T-helper 2 cell treated with Interferon-gamma antibody and Interleukin-4, amounts not matched to agents 5 μg/mL and 100 μg/mL, for 36 hours (primary cell): ENCODE results near the gene WDFY4.

Experiments
- DNase-seq: peaks from one replicate; pipeline ENCODE4 v3.0.0; 2021; ENCODE audit warnings: low spot score
- H3K27ac Mint-ChIP-seq: one replicate; pipeline ENCODE4 v1.8.0; 2021; ENCODE audit warnings: mild to moderate bottlenecking, mixed read lengths
- H3K27me3 Mint-ChIP-seq: one replicate; pipeline ENCODE4 v1.8.0; 2021; ENCODE audit warnings: low read depth, mixed read lengths
- H3K36me3 Mint-ChIP-seq: one replicate; pipeline ENCODE4 v1.8.0; 2021; ENCODE audit warnings: low read depth, mixed read lengths
- H3K4me1 Mint-ChIP-seq: one replicate; pipeline ENCODE4 v1.8.0; 2021; ENCODE audit warnings: low read depth, mixed read lengths
- H3K4me3 Mint-ChIP-seq: one replicate; pipeline ENCODE4 v1.8.0; 2022; ENCODE audit warnings: mild to moderate bottlenecking, moderate library complexity, mixed read lengths
- H3K9me3 Mint-ChIP-seq: one replicate; pipeline ENCODE4 v1.8.0; 2021; ENCODE audit warnings: mixed read lengths

The WDFY4 gene

GRCh38 chr10:48805848-48806247 lies 121.2 kb downstream of the WDFY4 start:
- H3K36me3 Mint-ChIP-seq, result no peaks in the 10 kb centered on the region
- no peaks in the 10 kb centered on the region for H3K9me3 Mint-ChIP-seq
- peaks cover 2% of the 10 kb centered on the region for H3K27me3 Mint-ChIP-seq
- H3K4me1 Mint-ChIP-seq, result peaks cover 44% of the 10 kb centered on the region
- H3K4me3 Mint-ChIP-seq, result no peak overlapping the region
- DNase-seq, result no peak
- peak overlapping the region; percentile 47 for H3K27ac Mint-ChIP-seq

- Mint-ChIP-seq H3K4me1 (peaks cover 44% of the 10 kb centered on the region), H3K27ac (no peak overlapping the region)
These were observed 121.7 kb downstream of the WDFY4 start for GRCh38 chr10:48806342-48806741.

GRCh38 chr10:48807791-48808470 lies 123.3 kb downstream of the WDFY4 start:
- Mint-ChIP-seq H3K9me3 (no peaks in the 10 kb centered on the region), H3K27ac (peak overlapping the region; percentile 23), H3K36me3 (no peaks in the 10 kb centered on the region), H3K27me3 (peaks cover 7% of the 10 kb centered on the region), H3K4me3 (no peak overlapping the region), H3K4me1 (peaks cover 35% of the 10 kb centered on the region)
- no peak for DNase-seq

More at GRCh38 chr10:48806342-48806741, 121.7 kb downstream of the WDFY4 start:
- Mint-ChIP-seq H3K9me3 (no peaks in the 10 kb centered on the region), H3K36me3 (no peaks in the 10 kb centered on the region), H3K27me3 (peaks cover 2% of the 10 kb centered on the region), H3K4me3 (no peak overlapping the region)
- no peak for DNase-seq

- H3K27ac Mint-ChIP-seq, result no peak overlapping the region
- H3K4me3 Mint-ChIP-seq, result no peak overlapping the region
- no peak for DNase-seq
- H3K27me3 Mint-ChIP-seq, result peaks cover 9% of the 10 kb centered on the region
- no peaks in the 10 kb centered on the region for H3K36me3 Mint-ChIP-seq
- H3K4me1 Mint-ChIP-seq, result peaks cover 24% of the 10 kb centered on the region
- no peaks in the 10 kb centered on the region for H3K9me3 Mint-ChIP-seq
These were observed 124.6 kb downstream of the WDFY4 start for GRCh38 chr10:48809261-48809660.

- H3K27me3 Mint-ChIP-seq, result peaks cover 13% of the 10 kb centered on the region
- peaks cover 8% of the 10 kb centered on the region for H3K4me1 Mint-ChIP-seq
- no peak overlapping the region for H3K27ac Mint-ChIP-seq
- no peaks in the 10 kb centered on the region for H3K36me3 Mint-ChIP-seq
- H3K9me3 Mint-ChIP-seq, result no peaks in the 10 kb centered on the region
- H3K4me3 Mint-ChIP-seq, result no peak overlapping the region
- DNase-seq, result no peak
These were observed 126.8 kb downstream of the WDFY4 start for GRCh38 chr10:48811461-48811860.

GRCh38 chr10:48811917-48812316 lies 127.2 kb downstream of the WDFY4 start:
- DNase-seq, result no peak
- H3K4me3 Mint-ChIP-seq, result no peak overlapping the region
- H3K27ac Mint-ChIP-seq, result no peak overlapping the region
- H3K9me3 Mint-ChIP-seq, result no peaks in the 10 kb centered on the region
- H3K36me3 Mint-ChIP-seq, result no peaks in the 10 kb centered on the region
- peaks cover 7% of the 10 kb centered on the region for H3K4me1 Mint-ChIP-seq
- H3K27me3 Mint-ChIP-seq, result peaks cover 13% of the 10 kb centered on the region

GRCh38 chr10:48813291-48813690 lies 128.6 kb downstream of the WDFY4 start:
- no peak overlapping the region for H3K4me3 Mint-ChIP-seq
- no peaks in the 10 kb centered on the region for H3K36me3 Mint-ChIP-seq
- no peaks in the 10 kb centered on the region for H3K9me3 Mint-ChIP-seq
- no peak for DNase-seq
- no peak overlapping the region for H3K27ac Mint-ChIP-seq
- H3K27me3 Mint-ChIP-seq, result peaks cover 12% of the 10 kb centered on the region
- peaks cover 1% of the 10 kb centered on the region for H3K4me1 Mint-ChIP-seq

GRCh38 chr10:48813825-48814224 lies 129.2 kb downstream of the WDFY4 start:
- H3K27me3 Mint-ChIP-seq, result peaks cover 11% of the 10 kb centered on the region
- H3K36me3 Mint-ChIP-seq, result no peaks in the 10 kb centered on the region

GRCh38 chr10:48814933-48815332 lies 130.3 kb downstream of the WDFY4 start:
- H3K9me3 Mint-ChIP-seq, result no peaks in the 10 kb centered on the region
- no peaks in the 10 kb centered on the region for H3K4me1 Mint-ChIP-seq
- H3K27me3 Mint-ChIP-seq, result peaks cover 11% of the 10 kb centered on the region
- no peaks in the 10 kb centered on the region for H3K36me3 Mint-ChIP-seq
- H3K27ac Mint-ChIP-seq, result no peak overlapping the region
- DNase-seq, result no peak
- H3K4me3 Mint-ChIP-seq, result no peak overlapping the region

More at GRCh38 chr10:48813825-48814224, 129.2 kb downstream of the WDFY4 start:
- Mint-ChIP-seq H3K4me1 (no peaks in the 10 kb centered on the region), H3K9me3 (no peaks in the 10 kb centered on the region), H3K27ac (no peak overlapping the region), H3K4me3 (no peak overlapping the region)
- DNase-seq, result no peak

GRCh38 chr10:48817141-48817540 lies 132.5 kb downstream of the WDFY4 start:
- no peaks in the 10 kb centered on the region for H3K4me1 Mint-ChIP-seq
- no peak overlapping the region for H3K27ac Mint-ChIP-seq
- H3K27me3 Mint-ChIP-seq, result peaks cover 11% of the 10 kb centered on the region
- H3K36me3 Mint-ChIP-seq, result no peaks in the 10 kb centered on the region
- DNase-seq, result no peak
- no peaks in the 10 kb centered on the region for H3K9me3 Mint-ChIP-seq
- H3K4me3 Mint-ChIP-seq, result no peak overlapping the region

GRCh38 chr10:48818081-48818480 lies 133.4 kb downstream of the WDFY4 start:
- Mint-ChIP-seq H3K9me3 (no peaks in the 10 kb centered on the region), H3K4me1 (no peaks in the 10 kb centered on the region), H3K27me3 (peaks cover 6% of the 10 kb centered on the region), H3K4me3 (no peak overlapping the region), H3K27ac (no peak overlapping the region), H3K36me3 (no peaks in the 10 kb centered on the region)
- DNase-seq, result no peak

- Mint-ChIP-seq H3K4me1 (no peaks in the 10 kb centered on the region), H3K27me3 (peaks cover 9% of the 10 kb centered on the region), H3K36me3 (no peaks in the 10 kb centered on the region), H3K27ac (no peak overlapping the region), H3K4me3 (no peak overlapping the region), H3K9me3 (no peaks in the 10 kb centered on the region)
- no peak for DNase-seq
These were observed 134.3 kb downstream of the WDFY4 start for GRCh38 chr10:48818861-48819520.

- DNase-seq, result no peak
- H3K4me3 Mint-ChIP-seq, result no peak overlapping the region
These were observed 135.1 kb downstream of the WDFY4 start for GRCh38 chr10:48819783-48820182.

GRCh38 chr10:48820231-48820630 lies 135.6 kb downstream of the WDFY4 start:
- Mint-ChIP-seq H3K36me3 (no peaks in the 10 kb centered on the region), H3K9me3 (no peaks in the 10 kb centered on the region), H3K4me3 (no peak overlapping the region), H3K27ac (no peak overlapping the region), H3K27me3 (peaks cover 11% of the 10 kb centered on the region), H3K4me1 (no peaks in the 10 kb centered on the region)
- no peak for DNase-seq

More at GRCh38 chr10:48819783-48820182, 135.1 kb downstream of the WDFY4 start:
- H3K36me3 Mint-ChIP-seq, result no peaks in the 10 kb centered on the region
- no peak overlapping the region for H3K27ac Mint-ChIP-seq
- H3K9me3 Mint-ChIP-seq, result no peaks in the 10 kb centered on the region
- H3K27me3 Mint-ChIP-seq, result peaks cover 8% of the 10 kb centered on the region
- H3K4me1 Mint-ChIP-seq, result no peaks in the 10 kb centered on the region
